NCI-H2196 (cell line): Measurements from ENCODE around the gene SLC23A2.

Source experiments
- DNase-seq: peaks from one replicate; lab custom pipeline; 2025; ENCODE audit not compliant: unreplicated experiment; lab: John Stamatoyannopoulos, UW

Gene SLC23A2

DNA sequence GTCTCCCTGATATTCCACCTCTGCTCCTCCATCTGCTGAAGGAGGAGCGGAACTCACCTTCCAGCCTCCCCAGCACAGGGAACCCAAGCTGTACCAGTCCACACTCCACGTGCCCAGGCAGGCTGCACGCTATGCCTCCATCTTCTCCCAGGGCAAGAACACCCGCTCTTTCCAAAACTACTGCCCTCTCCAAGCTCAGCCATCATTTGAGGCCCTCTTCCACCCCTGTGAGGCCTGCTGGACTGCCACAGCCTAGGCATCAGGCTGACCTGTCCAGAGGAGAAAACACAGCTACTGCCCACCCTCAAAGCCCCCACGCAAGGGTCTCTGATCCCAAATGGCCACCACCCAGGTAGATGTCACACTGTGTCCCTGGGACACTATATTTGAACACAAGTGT lies 179.7 kb downstream of the SLC23A2 start:
- no peak for DNase-seq

DNA sequence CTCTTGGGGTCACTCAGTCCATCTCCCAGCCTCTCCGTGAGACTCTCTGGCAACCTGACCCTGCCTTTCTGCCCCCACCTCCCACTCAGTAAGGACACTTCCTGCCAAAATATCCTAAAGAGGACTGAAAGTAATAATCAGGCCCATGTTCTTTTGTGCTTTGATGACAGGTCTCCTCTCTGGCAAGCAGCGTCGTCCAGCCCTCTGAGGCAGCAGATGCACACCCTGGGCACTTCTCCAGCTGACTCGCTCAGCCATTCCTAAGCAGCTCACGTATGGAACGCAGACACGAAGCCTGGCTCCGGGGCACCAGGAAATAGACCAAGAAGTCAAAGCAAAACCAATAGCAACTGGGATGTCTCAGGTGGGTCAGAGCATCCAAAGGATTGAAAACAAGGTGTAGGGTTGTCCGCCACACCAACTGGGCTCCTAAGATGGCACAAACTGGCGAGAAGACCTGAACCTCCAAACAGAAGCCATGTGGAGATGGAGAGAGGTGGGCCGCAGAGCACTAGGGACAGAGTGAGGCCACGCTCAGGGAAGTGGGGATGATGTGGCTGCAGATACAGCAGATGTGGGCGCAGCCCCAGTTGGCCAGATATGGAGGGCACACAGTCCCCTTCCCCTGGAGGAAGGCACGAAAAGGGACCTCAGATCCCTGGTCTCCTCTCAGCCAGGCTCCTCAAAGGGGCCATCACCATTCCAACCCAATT lies 180.3 kb downstream of the SLC23A2 start:
- DNase-seq: peak; percentile 56

DNA sequence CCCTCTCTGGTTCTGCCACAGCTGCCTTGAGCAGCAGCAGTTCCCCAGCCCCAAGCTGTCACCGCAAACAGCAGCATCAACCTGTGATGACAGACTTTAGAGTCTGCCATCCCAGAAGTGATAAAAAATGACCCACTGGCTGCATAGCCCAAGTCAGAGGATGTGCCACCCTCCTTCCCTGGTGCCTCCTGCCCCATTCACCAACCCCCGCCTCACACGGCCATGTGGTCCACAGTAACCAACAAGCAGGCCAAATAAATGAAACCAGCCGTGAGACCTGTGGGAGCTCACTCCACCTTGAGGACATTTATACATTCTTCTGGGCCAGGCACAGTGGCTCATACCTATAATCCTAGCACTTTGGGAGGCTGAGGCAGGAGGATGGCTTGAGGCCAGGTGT lies 181.4 kb downstream of the SLC23A2 start:
- DNase-seq: no peak

DNA sequence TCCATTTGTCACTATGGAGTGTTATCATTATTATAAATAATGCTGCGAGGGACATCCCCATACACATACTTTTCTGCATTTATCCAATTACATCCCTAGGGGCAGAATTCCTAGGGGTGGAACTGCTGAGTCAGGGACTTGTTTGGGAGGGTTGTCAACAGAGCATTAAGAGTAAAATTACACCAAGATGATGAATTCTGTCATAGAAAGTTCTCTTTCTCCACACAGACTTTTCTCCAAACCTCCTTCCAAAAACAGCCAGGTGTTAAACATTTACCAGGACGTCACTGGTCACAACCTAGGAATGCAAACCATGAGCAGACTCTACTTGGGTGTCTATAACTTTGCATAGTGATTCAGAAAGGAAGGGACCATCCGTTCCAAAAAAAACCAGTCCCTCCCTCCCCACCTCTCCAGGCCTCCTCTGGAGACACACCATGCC lies 184.1 kb downstream of the SLC23A2 start:
- DNase-seq: no peak

DNA sequence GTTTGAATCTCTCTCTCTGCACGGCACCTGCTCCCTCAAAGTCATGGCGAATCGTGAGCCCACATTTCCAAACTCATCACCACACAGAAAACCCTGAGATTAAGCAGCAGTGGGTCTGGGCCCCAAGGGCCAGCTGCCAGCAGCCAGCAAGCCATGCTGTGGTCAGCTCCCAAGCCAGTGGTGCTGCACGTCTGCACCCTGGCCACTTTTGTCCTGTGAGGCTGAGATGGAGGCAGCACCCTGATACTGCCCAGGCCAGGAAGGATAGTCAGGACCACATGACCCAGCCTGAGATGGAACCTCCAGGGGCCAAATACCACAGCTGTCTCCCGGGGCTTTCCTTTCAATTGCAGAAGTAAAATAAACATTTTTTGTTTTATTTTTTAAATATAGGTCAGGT lies 185.7 kb downstream of the SLC23A2 start:
- DNase-seq: no peak

DNA sequence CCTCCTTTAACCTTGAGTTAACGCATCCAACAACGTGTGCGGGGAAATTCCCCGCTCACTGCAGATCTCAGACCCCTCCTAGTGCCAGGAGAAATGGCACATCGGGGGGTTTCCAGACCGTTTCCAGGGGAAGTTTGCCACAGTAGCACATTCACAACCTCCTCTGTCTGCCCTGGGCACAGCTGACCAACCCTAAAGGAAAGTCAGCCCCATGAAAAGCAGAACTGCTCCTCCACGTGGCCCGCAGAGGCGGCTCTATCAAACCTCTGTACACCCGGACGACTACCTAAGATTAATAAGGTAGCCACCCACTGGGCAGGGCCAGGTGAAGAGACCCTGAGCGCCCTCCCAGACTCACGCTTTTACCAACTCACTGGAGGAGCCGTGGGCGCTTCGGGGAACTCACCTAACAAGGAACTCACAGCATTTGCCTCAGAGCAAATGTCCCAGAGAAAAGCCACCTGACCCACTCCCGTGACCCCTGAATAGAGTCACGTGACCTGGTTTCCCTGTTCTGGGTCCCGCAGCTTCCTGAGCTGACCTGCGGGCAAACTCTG lies 186.5 kb downstream of the SLC23A2 start:
- no peak for DNase-seq

DNA sequence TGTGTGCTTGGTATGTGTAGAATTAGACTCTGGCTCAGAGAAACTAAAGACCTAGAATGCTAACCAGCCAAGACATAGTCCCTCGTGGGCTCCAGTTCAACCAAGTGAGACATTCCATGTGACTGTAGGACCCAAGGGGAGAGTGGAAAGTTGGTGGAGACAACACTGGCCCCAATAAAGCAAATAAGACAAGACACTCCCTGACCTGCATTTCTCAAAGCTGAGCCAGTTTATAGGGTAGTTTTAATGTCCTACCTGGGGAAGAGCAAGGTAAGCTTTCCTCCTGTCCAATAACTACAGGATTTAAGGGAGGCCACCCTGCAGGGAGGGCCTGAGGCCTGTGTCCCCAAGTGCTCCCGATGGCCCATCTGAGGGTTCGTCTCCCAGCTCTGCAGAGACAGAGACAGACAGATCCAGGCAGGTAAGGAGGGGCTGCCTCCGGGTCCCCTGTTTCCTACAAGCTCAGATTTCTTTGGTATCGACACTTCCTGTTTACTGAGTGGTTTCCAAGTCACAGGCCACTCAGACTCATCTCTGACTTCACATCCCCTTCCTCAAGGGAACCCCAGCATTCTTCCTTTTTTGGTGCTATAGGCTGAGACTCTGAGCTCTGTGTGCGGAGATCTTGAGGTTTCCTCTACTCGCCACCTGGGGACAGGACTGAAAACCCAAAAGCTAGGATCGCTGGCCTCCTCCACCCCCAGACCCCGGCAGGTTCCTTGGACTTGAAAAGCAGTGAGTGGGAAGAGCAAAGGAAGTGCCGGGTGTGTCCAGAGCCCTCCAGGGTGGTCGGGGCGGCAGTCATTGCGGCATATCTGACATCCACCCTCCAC lies 187.2 kb downstream of the SLC23A2 start:
- no peak for DNase-seq

DNA sequence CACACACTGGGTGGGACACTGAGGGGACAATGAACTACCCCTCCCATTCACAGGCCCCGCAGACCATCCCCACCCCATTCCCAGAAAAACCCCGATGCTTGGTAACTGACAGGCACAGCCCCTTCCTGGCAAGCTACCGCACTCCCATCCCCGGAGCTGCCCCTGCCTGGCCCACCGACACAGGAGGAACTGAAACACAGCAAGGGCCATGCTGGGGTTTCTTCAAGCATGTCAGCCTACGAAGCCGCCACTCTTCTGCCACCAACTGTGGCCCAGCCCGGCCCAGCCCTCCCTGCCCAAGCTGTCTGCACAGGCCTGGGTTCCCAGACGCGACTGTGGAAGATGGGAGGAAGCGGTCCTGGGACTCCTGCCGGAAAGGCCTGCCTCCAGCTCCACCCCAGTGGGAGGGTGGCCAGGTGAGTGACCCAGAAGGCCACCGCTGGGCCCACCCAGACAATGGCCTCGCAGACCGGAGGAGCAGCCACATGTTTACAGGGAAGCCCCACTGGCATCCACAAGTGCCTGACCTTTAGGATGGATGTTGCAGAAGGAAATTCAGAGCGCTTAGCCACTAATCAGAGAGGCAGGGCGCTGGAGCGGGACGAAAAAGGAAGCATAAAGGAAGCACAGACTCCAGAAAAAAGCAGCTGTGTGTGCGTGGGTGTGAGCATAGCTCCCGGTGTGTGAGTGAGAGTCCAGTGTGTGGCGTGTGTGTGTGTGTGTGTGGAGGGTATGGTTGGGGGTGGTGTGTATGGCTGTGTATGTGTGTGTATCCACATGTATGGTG lies 188.0 kb downstream of the SLC23A2 start:
- DNase-seq: no peak

DNA sequence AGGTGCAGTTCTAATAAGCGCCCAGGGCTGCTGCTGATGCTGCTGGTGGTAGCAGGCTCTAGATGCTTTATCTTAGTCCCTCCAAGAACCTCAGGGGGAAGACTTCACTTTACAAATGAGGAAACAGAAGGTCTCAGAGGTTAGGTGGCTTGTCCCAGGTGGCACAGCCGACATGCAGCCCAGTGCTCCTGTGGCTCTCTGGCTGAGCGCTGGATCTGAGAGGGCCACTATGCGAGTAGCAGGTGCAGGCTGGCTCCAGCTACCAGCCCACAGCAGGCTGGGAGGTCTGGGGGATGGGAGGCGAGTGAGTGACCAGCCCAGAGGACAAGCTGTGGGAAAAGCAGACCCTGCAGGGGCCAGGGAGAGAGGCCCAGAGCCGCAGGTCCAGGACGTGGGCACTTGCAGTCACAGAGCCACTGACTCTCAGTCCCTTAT lies 188.7 kb downstream of the SLC23A2 start:
- DNase-seq: no peak

DNA sequence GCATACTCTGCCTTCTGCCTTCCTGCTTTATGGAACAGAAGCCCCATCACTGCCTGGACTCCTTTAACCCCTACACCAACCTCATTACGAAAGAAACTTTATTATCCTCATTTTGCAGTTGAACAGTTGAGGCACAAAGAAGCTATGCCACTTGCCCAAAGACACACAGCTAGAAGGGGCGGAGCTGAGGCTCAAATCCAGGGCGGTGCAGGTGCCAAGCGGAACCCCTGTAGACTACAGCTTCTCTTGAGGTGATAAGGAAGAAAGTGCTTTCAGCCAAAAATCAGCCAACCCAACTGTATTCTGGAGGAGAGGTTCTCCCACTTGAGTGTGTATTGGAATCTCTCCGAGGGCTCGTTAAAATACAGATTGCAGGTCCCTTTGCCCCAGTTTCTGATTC lies 189.1 kb downstream of the SLC23A2 start:
- no peak for DNase-seq

DNA sequence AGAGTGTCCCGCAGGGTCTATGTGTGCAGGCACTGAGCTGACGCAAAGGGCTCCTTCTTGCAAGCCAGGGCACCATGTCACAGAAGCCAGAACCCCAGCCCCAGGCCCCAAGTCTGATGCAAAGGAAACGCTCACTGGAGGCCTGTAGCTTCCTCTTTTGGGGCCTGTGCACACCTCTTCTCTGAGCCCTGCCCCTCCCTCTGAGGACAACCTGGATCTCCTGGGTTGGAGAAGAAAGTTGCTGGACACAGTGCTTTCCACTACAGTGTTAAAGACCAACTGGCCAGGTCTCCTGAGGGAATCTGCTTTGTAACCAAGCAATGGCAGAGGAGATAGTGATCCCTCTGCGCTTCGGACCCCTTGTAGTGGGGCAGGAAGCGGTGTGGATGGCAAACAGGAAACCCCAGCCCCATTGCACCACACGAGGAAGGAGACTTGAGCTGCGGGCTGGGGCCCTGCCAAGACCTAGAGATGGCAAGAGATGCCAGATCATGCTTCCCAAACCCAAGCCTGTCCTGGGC lies 189.6 kb downstream of the SLC23A2 start:
- DNase-seq: no peak

DNA sequence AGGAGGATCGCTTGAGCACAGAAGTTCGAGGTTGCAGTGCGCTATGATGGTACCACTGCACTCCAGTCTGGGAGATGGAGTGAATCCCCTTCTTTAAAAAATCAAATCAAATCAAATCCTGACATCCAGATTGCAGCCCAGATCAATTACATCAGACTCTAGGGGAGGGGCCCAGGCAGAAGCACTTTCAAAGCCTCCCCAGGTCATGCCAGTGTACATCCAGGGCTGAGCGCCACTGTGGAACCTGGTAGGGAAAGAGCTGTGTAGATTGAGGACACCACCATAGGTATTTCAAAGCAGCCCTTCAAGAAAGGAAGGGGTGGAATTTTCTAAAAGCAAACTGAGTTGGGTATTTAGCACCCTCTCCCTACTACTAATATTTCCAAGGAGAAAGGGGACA lies 190.1 kb downstream of the SLC23A2 start:
- DNase-seq: no peak

DNA sequence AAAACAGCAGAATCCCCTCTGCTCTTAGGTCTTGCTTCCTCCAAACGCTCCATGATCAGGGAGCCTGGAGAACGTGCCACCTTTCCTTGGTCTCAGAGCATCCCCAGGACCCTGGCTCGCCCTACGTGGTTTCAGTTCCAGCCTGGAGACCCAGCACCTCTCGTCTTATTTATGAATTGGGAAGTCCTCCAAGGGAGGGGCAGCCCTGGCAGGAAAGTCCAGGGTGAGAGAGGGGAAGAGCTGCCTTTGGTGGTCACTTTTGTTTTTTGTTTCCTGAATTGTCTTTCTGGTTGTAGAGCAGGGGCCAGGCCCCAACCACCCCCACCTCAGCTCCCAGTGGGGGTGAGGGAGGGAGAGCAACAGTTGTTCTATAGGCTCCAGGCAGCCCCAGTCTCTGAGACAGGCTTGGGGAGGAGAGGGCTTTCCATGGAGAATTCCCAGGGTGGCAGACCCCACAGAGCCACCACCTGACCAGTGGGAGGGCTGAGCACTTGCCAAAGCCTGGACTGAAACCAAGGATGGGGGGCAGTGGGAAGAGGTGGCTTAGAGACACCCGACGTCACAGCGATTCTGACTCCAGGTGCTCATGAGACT lies 190.8 kb downstream of the SLC23A2 start:
- no peak for DNase-seq

DNA sequence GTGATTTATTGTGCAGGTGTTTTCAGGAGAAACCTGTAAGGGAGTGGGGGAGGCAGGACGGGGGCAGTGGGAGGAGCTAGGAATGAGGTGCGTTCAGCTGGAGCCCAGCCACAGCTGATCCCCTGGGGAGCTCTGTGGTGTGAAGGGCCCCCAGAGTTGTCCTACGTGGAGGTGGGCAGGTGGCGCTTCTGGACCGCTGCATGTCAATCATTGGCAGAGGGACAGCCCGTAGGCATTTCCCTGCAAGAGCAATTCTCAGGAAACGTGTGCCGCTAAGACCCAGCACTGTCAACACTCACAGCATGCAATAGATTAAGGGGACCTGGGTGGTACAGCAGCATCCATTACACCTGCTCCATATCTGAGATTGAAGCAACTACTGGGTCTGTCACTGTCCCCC lies 191.6 kb downstream of the SLC23A2 start:
- DNase-seq: no peak

DNA sequence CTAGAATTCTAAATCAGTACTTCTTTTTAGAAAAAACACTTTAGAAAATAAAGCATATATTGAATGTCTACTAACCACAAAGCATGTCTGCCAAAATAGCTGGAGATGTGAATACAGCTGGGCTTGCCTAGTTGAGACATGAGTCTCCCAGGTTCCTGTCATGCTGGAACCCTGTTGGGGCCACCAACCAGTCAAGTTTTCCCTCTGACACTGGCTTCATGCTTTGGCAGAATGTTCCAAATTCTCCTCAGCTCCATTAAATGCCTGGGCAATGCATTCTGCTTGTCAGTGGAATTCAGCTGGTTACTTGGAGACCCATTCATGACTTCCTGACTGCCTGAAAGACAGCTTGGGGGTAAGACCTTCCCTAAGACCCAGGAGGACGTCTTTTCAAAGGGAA lies 192.4 kb downstream of the SLC23A2 start:
- DNase-seq: no peak

DNA sequence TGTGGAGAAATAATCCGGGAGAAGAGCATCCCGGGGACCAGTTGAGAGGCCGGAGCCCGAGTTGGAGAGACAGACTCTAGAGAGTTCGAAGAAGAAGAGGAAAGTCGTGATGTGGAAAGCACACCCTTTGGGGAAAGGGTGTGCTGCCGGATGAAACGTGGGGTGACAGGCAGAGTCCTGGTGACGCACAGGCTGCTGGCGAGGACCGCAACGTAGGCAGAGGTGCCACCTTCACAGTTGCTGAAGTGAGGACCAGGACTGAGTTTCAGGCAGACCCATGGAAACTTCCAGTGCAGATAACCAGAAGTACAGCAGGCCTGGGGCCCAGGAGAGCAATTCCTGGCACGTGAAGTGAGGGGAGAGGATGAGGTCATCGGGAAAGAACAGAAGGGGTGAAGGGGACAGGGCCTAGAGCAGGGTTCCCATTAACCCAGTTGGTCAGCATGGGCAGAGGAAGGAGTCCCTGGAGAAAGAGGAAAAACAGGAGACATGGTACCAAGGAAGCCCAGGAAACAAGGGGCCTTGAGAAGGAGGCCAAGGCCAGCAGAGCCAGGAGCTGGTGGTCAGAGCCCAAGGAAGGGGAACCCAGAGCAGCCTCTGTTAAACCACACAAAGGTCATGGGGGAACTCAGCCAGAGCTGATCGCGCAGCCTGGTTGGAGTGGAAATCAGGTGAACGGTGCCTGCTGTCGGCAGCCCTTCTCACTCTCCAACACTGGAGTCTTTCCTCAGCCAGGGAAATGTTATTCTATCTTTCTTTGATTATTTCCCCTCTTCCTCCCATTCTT lies 195.5 kb downstream of the SLC23A2 start:
- no peak for DNase-seq

DNA sequence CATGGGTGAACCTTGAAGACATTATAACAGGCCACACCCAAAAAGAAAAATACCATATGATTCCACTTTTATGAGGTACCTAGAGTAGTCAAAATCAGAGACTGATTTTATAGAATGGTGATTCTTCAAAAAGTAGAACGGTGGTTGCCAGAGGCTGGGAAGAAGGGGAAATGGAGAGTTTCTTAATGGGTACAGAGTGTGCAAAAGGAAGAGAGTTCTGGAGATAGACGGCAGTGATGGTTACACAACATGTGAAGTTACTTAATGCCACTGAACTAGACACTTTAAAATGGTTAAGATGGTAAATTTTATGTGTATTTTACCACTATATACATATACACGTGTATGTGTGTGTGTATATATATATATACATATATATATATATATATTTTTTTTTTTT lies 198.8 kb downstream of the SLC23A2 start:
- no peak for DNase-seq
